HepG2 (cell line): ENCODE results near the gene PPRC1. TPM values are rescaled to one million over a fixed set of nuclear protein-coding genes. Genes with fewer than 3 reads are reported as not detected.

Experiments used
- ATAC-seq: fragments of 200-7000 bp; cut with Tn5 transposase; 3 replicates; pipeline ENCODE4 v1.9.1; 2020; ENCODE audit warnings: mild to moderate bottlenecking, moderate library complexity
- BruUV-seq: library from RNA; stranded (reverse); fragments of 400-500 nt; replicated peaks from 2 replicates; lab custom pipeline; 2021; lab: Mats Ljungman, UMichigan
- CTCF ChIA-PET: fragments of 300-600 bp; formaldehyde crosslinking; extraction: SDS; loops from one replicate; lab custom pipeline; 2021; ENCODE audit warnings: low total read pairs, inconsistent platforms, low intra/inter-chr PET ratio; lab: Yijun Ruan, JAX
- POLR2A ChIA-PET: fragments of 350-600 bp; sonication (Branson Sonifier 250); formaldehyde crosslinking; loops from one replicate; lab custom pipeline; 2020; ENCODE audit warnings: antibody characterized with exemption, inconsistent platforms; lab: Yijun Ruan, JAX
- DNase-seq: peaks from one replicate; pipeline ENCODE4 v3.0.0-alpha.2; 2015; ENCODE audit warnings: low spot score
- FAIRE-seq: peaks from 3 replicates; lab custom pipeline; 2011; peaks lifted over from hg19 to GRCh38; lab: Jason Lieb, UNC
- H2AFZ ChIP-seq: one replicate; pipeline ENCODE4 v1.6.1; 2011; ENCODE audit warnings: low read length, inconsistent platforms
- H3K27ac ChIP-seq: fragments of 300-600 bp; 3 replicates; pipeline ENCODE4 v1.8.0; 2011; ENCODE audit warnings: mixed run types, mild to moderate bottlenecking, mixed read lengths, low read length, inconsistent platforms; ENCODE audit not compliant: insufficient read depth; ENCODE audit errors: extremely low read length
- H3K27me3 ChIP-seq, 2 experiments: fragments of 200-600 bp in 1 of 2; 2 replicates in 1 of 2; 3 replicates in 1 of 2; pipeline versions ENCODE4 v1.6.0 to v1.8.0; 2011; ENCODE audit warnings: low read length in 2 of 2, mild to moderate bottlenecking in 2 of 2, moderate library complexity in 2 of 2, inconsistent platforms in 1 of 2; ENCODE audit not compliant: insufficient read depth in 2 of 2, control insufficient read depth in 1 of 2
- H3K36me3 ChIP-seq, 2 experiments: fragments of 200-600 bp in 1 of 2; replicated peaks in 1 of 2; 2 replicates in 1 of 2; 3 replicates in 1 of 2; pipeline versions ENCODE4 v1.5.1 to v1.8.0; 2011; ENCODE audit warnings: low read length in 2 of 2, inconsistent platforms in 1 of 2; ENCODE audit not compliant: insufficient read depth in 2 of 2, control insufficient read depth in 1 of 2
- H3K4me1 ChIP-seq: 2 replicates; pipeline ENCODE4 v1.5.1; 2012; ENCODE audit warnings: low read length, inconsistent platforms; ENCODE audit not compliant: insufficient read depth
- H3K4me2 ChIP-seq: 2 replicates; pipeline ENCODE4 v1.6.0; 2011; ENCODE audit warnings: low read depth, low read length, inconsistent platforms
- H3K4me3 ChIP-seq, 3 experiments: fragments of 200-600 bp in 1 of 3; sonication (generic), shearing (Covaris generic) in 1 of 3; replicated peaks in 1 of 3; 2 replicates each; pipeline ENCODE4 v1.5.1; 2011 to 2016; ENCODE audit warnings: low read length in 3 of 3, inconsistent platforms in 2 of 3, low read depth in 2 of 3, mild to moderate bottlenecking in 2 of 3, control low read depth in 1 of 3, mixed read lengths in 1 of 3; ENCODE audit not compliant: insufficient read depth in 1 of 3
- H3K79me2 ChIP-seq: one replicate; pipeline ENCODE4 v1.6.1; 2011; ENCODE audit warnings: low read length, inconsistent platforms; ENCODE audit not compliant: insufficient read depth
- H3K9ac ChIP-seq: 2 replicates; pipeline ENCODE4 v1.6.0; 2011; ENCODE audit warnings: mild to moderate bottlenecking, low read depth, low read length, inconsistent platforms; ENCODE audit not compliant: insufficient read depth
- H3K9me3 ChIP-seq: 2 replicates; pipeline ENCODE4 v1.5.1; 2012; ENCODE audit warnings: mild to moderate bottlenecking, low read length
- H4K20me1 ChIP-seq: 2 replicates; pipeline ENCODE4 v1.6.0; 2011; ENCODE audit warnings: inconsistent platforms, mild to moderate bottlenecking, low read length, moderate library complexity; ENCODE audit not compliant: insufficient read depth
- AHR ChIP-seq: IDR thresholded peaks from 2 replicates; pipeline ENCODE4 v1.6.1; 2018; ENCODE audit warnings: missing genetic modification reagents, missing compliant biosample characterization
- ATAD3A ChIP-seq: sonication (generic); formaldehyde crosslinking; IDR thresholded peaks from 2 replicates; pipeline ENCODE4 v1.4.0; 2020; ENCODE audit warnings: missing genetic modification reagents
- CHD4 ChIP-seq: fragments of 200-600 bp; sonication (generic); IDR thresholded peaks from 2 replicates; pipeline ENCODE4 v1.7.0; 2017; ENCODE audit warnings: mild to moderate bottlenecking, low read length, borderline replicate concordance
- KAT7 ChIP-seq: IDR thresholded peaks from 2 replicates; pipeline ENCODE4 v1.6.1; 2018; ENCODE audit warnings: borderline replicate concordance, missing compliant biosample characterization
- KDM1A ChIP-seq: IDR thresholded peaks from 2 replicates; pipeline ENCODE4 v1.6.1; 2016; ENCODE audit warnings: missing compliant biosample characterization
- MEIS2 ChIP-seq: sonication (generic); formaldehyde crosslinking; IDR thresholded peaks from 2 replicates; pipeline ENCODE4 v1.9.0; 2021; ENCODE audit warnings: mild to moderate bottlenecking, missing genetic modification reagents
- PRPF4 ChIP-seq: fragments of 200-400 bp; formaldehyde crosslinking; IDR thresholded peaks from 2 replicates; pipeline ENCODE4 v1.6.1; 2016; ENCODE audit warnings: low read length, low read depth; ENCODE audit not compliant: poor library complexity, severe bottlenecking
- RNF219 ChIP-seq: sonication (generic); formaldehyde crosslinking; IDR thresholded peaks from 2 replicates; pipeline ENCODE4 v1.5.0; 2020; ENCODE audit warnings: mild to moderate bottlenecking, missing genetic modification reagents
- SNAI1 ChIP-seq: sonication (generic); formaldehyde crosslinking; IDR thresholded peaks from 2 replicates; pipeline ENCODE4 v1.5.0; 2020; ENCODE audit warnings: mild to moderate bottlenecking, missing genetic modification reagents, borderline replicate concordance
- TIGD3 ChIP-seq: sonication (generic); formaldehyde crosslinking; IDR thresholded peaks from 2 replicates; pipeline ENCODE4 v1.5.1; 2020; ENCODE audit warnings: mild to moderate bottlenecking, missing genetic modification reagents, borderline replicate concordance
- ZFP1 ChIP-seq: IDR thresholded peaks from 2 replicates; pipeline ENCODE4 v1.6.1; 2016
- ZNF230 ChIP-seq: sonication (generic); formaldehyde crosslinking; IDR thresholded peaks from 2 replicates; pipeline ENCODE4 v1.4.0; 2020; ENCODE audit warnings: mild to moderate bottlenecking, missing genetic modification reagents
- ZNF570 ChIP-seq: sonication (generic); formaldehyde crosslinking; IDR thresholded peaks from 2 replicates; pipeline ENCODE4 v1.4.0; 2020; ENCODE audit warnings: mild to moderate bottlenecking, missing genetic modification reagents, borderline replicate concordance
- ZNF629 ChIP-seq: sonication (generic); formaldehyde crosslinking; conservative IDR thresholded peaks from 2 replicates; pipeline ENCODE4 v1.5.0; 2020; ENCODE audit warnings: missing genetic modification reagents
- WGBS: methylation state at CpG from one replicate; pipeline ENCODE4 v1.1.6; 2017; ENCODE audit warnings: low lambda C conversion rate; 5-methylcytosine and 5-hydroxymethylcytosine counted together
- in situ Hi-C: cut with HindIII; loops from 2 replicates; pipeline ENCODE4 v1.10.0; 2017; ENCODE audit warnings: low pct_unique_long_range_greater_than_20kb; ENCODE audit not compliant: extremely low pct_ligation_motif_present
- intact Hi-C: fragments of 100-400 bp; cut with micrococcal nuclease; formaldehyde crosslinking; loops from one replicate; pipeline ENCODE4 v1.10.0; 2022; ENCODE audit not compliant: unreplicated experiment
- polyA plus RNA-seq, 8 experiments: library from polyadenylated mRNA; depleted of rRNA in 3 of 8; stranded (reverse) in 7 of 8; unstranded in 1 of 8; fragments of >200 nt; fragmentation: Illumina TruSeq in 4 of 8; extraction: Trizol in 4 of 8; gene quantifications; 2 replicates each; pipeline versions ENCODE4 v1.2.1 to v1.2.3, GENCODE V29; 2011 to 2016; ENCODE audit warnings: low read depth in 4 of 8, missing spikeins in 1 of 8, mixed read lengths in 1 of 8; ENCODE audit not compliant: insufficient read depth in 1 of 8
- total RNA-seq, 5 experiments: library from RNA; depleted of rRNA; stranded (reverse); fragments of >200 nt; fragmentation: Illumina TruSeq; extraction: Trizol; gene quantifications; 2 replicates each; pipeline ENCODE4 v1.2.3, GENCODE V29; 2016; ENCODE audit warnings: low read depth in 1 of 5

Gene PPRC1
- total and polyA plus RNA-seq, 2 of the 13 experiments (the other 11 are each of a cell fraction or from before 2014, with no cell fraction given) = 18.7 to 24.2 TPM

- Histone ChIP-seq H3K4me1 (peaks cover 31% of the 10 kb centered on the region), H3K4me2 (no peak overlapping the region), H2AFZ (no peak overlapping the region), H3K4me3 (no peak overlapping the region)
- BruUV-seq = no TSS peak
- DNase-seq = no peak
- TF ChIP-seq SNAI1 (CRISPR knock-in tag) (no peak), ZNF230 (CRISPR knock-in tag) (no peak), PRPF4 (no peak), ZNF570 (CRISPR knock-in tag) (no peak), ATAD3A (CRISPR knock-in tag) (no peak)
- TF ChIP-seq, all 625 proteins: peak for 0
- Histone ChIP-seq H3K79me2 (peaks cover 20% of the 10 kb centered on the region), H3K9ac (no peak overlapping the region), H3K27ac (no peak overlapping the region), H4K20me1 (peaks cover 9% of the 10 kb centered on the region), H3K9me3 (no peaks in the 10 kb centered on the region), H3K36me3 (peaks cover 28 to 42% of the 10 kb centered on the region in 2 experiments), H3K27me3 (no peaks in the 10 kb centered on the region)
- POLR2A ChIA-PET = no interaction called here
- CTCF ChIA-PET = no interaction called here
- intact Hi-C loops = no loop called here
- ATAC-seq = no peak
- FAIRE-seq = no peak
- in situ Hi-C loops = no loop called here
- 97% methylated on average over 12 of the region's 12 CpGs for WGBS
Observed at GRCh38 chr10:102111276-102111675, 21.6 kb upstream of the PPRC1 start.

GRCh38 chr10:102112210-102112817 is 20.5 kb upstream of the PPRC1 start:
- Histone ChIP-seq H3K36me3 (peaks cover 25 to 42% of the 10 kb centered on the region in 2 experiments), H3K4me1 (peaks cover 42% of the 10 kb centered on the region), H3K9me3 (no peaks in the 10 kb centered on the region), H3K27me3 (no peaks in the 10 kb centered on the region), H3K9ac (no peak overlapping the region), H3K4me2 (peak overlapping the region; percentile 88), H3K79me2 (peaks cover 20% of the 10 kb centered on the region), H3K27ac (no peak overlapping the region), H3K4me3 (no peak overlapping the region), H4K20me1 (peaks cover 9% of the 10 kb centered on the region), H2AFZ (no peak overlapping the region)
- FAIRE-seq (peak; percentile 63), ATAC-seq (no peak), DNase-seq (no peak)
- ChIA-PET CTCF (no interaction called here), POLR2A (interaction anchor here (3.2 kb wide), 1 partner anchor 11 kb away, joined by 28 read pairs; no protein-coding TSS in a partner anchor)
- BruUV-seq = no TSS peak
- WGBS = 79% methylated on average over 3 of the region's 3 CpGs
- intact Hi-C loops = no loop called here
- in situ Hi-C loops = no loop called here
- TF ChIP-seq KAT7 (CRISPR knock-in tag) (no peak), MEIS2 (no peak), CHD4 (peak; percentile 63; the same call in 1 of the 2 replicates), RNF219 (CRISPR knock-in tag) (no peak), ZNF629 (peak; percentile 89), AHR (CRISPR knock-in tag) (no peak), ZFP1 (CRISPR knock-in tag) (no peak), TIGD3 (CRISPR knock-in tag) (no peak), KDM1A (CRISPR knock-in tag) (0 out of 2 replicates have a peak, but pooled peaks have one; percentile 18)
